K562 (cell line): Measurements from ENCODE around the gene DOK7. TPM values are rescaled to one million over a fixed set of nuclear protein-coding genes. Genes with fewer than 3 reads are reported as not detected.

Source experiments
- ATAC-seq: fragments of 200-7000 bp; cut with Tn5 transposase; 3 replicates; pipeline ENCODE4 v1.9.1; 2020; ENCODE audit warnings: moderate library complexity
- BruUV-seq: library from RNA; stranded (reverse); fragments of 400-500 nt; replicated peaks from 2 replicates; lab custom pipeline; 2021; lab: Mats Ljungman, UMichigan
- CTCF ChIA-PET: fragments of 300-600 bp; formaldehyde crosslinking; extraction: SDS; loops from one replicate; lab custom pipeline; 2021; ENCODE audit warnings: low intra/inter-chr PET ratio; lab: Yijun Ruan, JAX
- POLR2A ChIA-PET: fragments of 300-600, 350-650 bp; sonication (Branson Sonifier 250); formaldehyde crosslinking; extraction: SDS; loops from one replicate; lab custom pipeline; 2021; ENCODE audit warnings: antibody characterized with exemption, inconsistent platforms; lab: Yijun Ruan, JAX
- DNase-seq, 4 experiments: peaks; one replicate each; pipeline versions ENCODE4 v3.0.0 to v3.0.0-alpha.2; 2011 to 2018; ENCODE audit warnings: low spot score in 3 of 4, mixed read lengths in 3 of 4; ENCODE audit errors: extremely low read depth in 1 of 4
- FAIRE-seq: peaks from 2 replicates; lab custom pipeline; 2011; peaks lifted over from hg19 to GRCh38; lab: Jason Lieb, UNC
- H2AFZ ChIP-seq: 2 replicates; pipeline ENCODE4 v1.6.0; 2011; ENCODE audit warnings: low read depth, low read length, control low read depth, inconsistent platforms
- H3K27ac ChIP-seq: fragments of 200-600 bp; 3 replicates; pipeline ENCODE4 v1.8.0; 2011; ENCODE audit warnings: low read depth, mild to moderate bottlenecking, control low read depth, inconsistent platforms, low read length, moderate library complexity, mixed read lengths; ENCODE audit errors: extremely low read depth
- H3K27me3 ChIP-seq, 2 experiments: fragments of 300-600 bp in 1 of 2; 2 replicates in 1 of 2; 3 replicates in 1 of 2; pipeline versions ENCODE4 v1.6.0 to v1.8.0; 2011; ENCODE audit warnings: inconsistent platforms in 2 of 2, low read length in 2 of 2, mild to moderate bottlenecking in 1 of 2, mixed read lengths in 1 of 2, moderate library complexity in 1 of 2; ENCODE audit not compliant: control insufficient read depth in 2 of 2, insufficient read depth in 2 of 2
- H3K36me3 ChIP-seq: fragments of 300-600 bp; 3 replicates; pipeline ENCODE4 v1.8.0; 2011; ENCODE audit warnings: mild to moderate bottlenecking, low read length, inconsistent platforms; ENCODE audit not compliant: control insufficient read depth, insufficient read depth
- H3K4me1 ChIP-seq, 2 experiments: fragments of 200-600 bp in 1 of 2; replicated peaks in 1 of 2; 2 replicates in 1 of 2; 3 replicates in 1 of 2; pipeline versions ENCODE4 v1.5.1 to v1.8.0; 2011; ENCODE audit warnings: inconsistent platforms in 2 of 2, low read length in 2 of 2, mild to moderate bottlenecking in 1 of 2, mixed read lengths in 1 of 2, moderate library complexity in 1 of 2; ENCODE audit not compliant: control insufficient read depth in 2 of 2, insufficient read depth in 2 of 2
- H3K4me2 ChIP-seq: 2 replicates; pipeline ENCODE4 v1.6.1; 2011; ENCODE audit warnings: low read length, control low read depth, inconsistent platforms, mixed read lengths; ENCODE audit not compliant: insufficient read depth
- H3K4me3 ChIP-seq: fragments of 200-600 bp; sonication (generic), shearing (Covaris generic); 2 replicates; pipeline ENCODE4 v1.5.1; 2016; ENCODE audit warnings: control low read depth, inconsistent platforms
- H3K79me2 ChIP-seq: fragments of 200-600 bp; 3 replicates; pipeline ENCODE4 v1.8.0; 2011; ENCODE audit warnings: low read length, inconsistent platforms; ENCODE audit not compliant: control insufficient read depth, insufficient read depth
- H3K9ac ChIP-seq, 2 experiments: 2 replicates each; pipeline versions ENCODE4 v1.6.0 to v1.6.1; 2011; ENCODE audit warnings: low read depth in 2 of 2, low read length in 2 of 2, control low read depth in 1 of 2, inconsistent platforms in 1 of 2, mild to moderate bottlenecking in 1 of 2, mixed read lengths in 1 of 2; ENCODE audit not compliant: insufficient read depth in 1 of 2
- H3K9me1 ChIP-seq: one replicate; pipeline ENCODE4 v1.6.0; 2011; ENCODE audit warnings: inconsistent platforms, mild to moderate bottlenecking, low read length, moderate library complexity; ENCODE audit not compliant: control insufficient read depth, insufficient read depth
- H3K9me3 ChIP-seq: replicated peaks from 2 replicates; pipeline ENCODE4 v1.5.1; 2011; ENCODE audit warnings: low read depth, low read length, inconsistent platforms; ENCODE audit not compliant: control insufficient read depth, insufficient read depth
- H4K20me1 ChIP-seq: replicated peaks from 2 replicates; pipeline ENCODE4 v1.6.1; 2011; ENCODE audit warnings: low read length, inconsistent platforms, mixed read lengths; ENCODE audit not compliant: control insufficient read depth, insufficient read depth
- CHD1 ChIP-seq: fragments of 200-600 bp; sonication (generic); IDR thresholded peaks from one replicate; pipeline ENCODE4 v1.6.1; 2012; ENCODE audit warnings: mild to moderate bottlenecking, moderate library complexity, low read length, inconsistent platforms
- PCBP1 ChIP-seq: fragments of 200-400 bp; formaldehyde crosslinking; IDR thresholded peaks from 2 replicates; pipeline ENCODE4 v1.6.1; 2018; ENCODE audit warnings: mild to moderate bottlenecking, low read depth, low read length; ENCODE audit not compliant: poor library complexity, severe bottlenecking
- WGBS: fragments of 100-300 bp; shearing (Covaris generic); methylation state at CpG from one replicate; pipeline ENCODE4 v1.1.6; 2016; ENCODE audit warnings: low coverage, mixed read lengths; ENCODE audit not compliant: insufficient coverage; ENCODE audit errors: missing lambda C conversion rate; 5-methylcytosine and 5-hydroxymethylcytosine counted together
- in situ Hi-C: fragments of 300-500 bp; cut with MboI; formaldehyde crosslinking; loops from 4 replicates; pipeline ENCODE4 v1.15.0; 2018; ENCODE audit warnings: inconsistent platforms, mixed read lengths
- intact Hi-C: fragments of 100-400 bp; cut with micrococcal nuclease; formaldehyde crosslinking; loops from 2 replicates; pipeline ENCODE4 v1.14.2; 2022
- polyA plus RNA-seq, 8 experiments: library from polyadenylated mRNA; depleted of rRNA in 4 of 8; stranded (reverse) in 5 of 8; unstranded in 3 of 8; fragments of >200 nt; fragmentation: Nextera tagmentation in 2 of 8; fragmentation: Illumina TruSeq in 1 of 8; extraction: Ambion mirVana in 2 of 8; extraction: Trizol in 1 of 8; gene quantifications; 2 replicates each; pipeline versions ENCODE4 v1.2.1 to v1.2.3, GENCODE V29; 2011 to 2014; ENCODE audit warnings: inconsistent platforms in 1 of 8, missing spikeins in 1 of 8
- total RNA-seq, 7 experiments: library from RNA; depleted of rRNA in 6 of 7; stranded (reverse); fragments of >200 nt in 6 of 7; fragmentation: Illumina TruSeq in 2 of 7; extraction: Trizol in 2 of 7; gene quantifications; 2 replicates each; pipeline versions ENCODE4 v1.2.1 to v1.2.3, GENCODE V29; 2011 to 2021; ENCODE audit warnings: low replicate concordance in 1 of 7
- TF ChIP-seq, protein P1 (sequence below): fragments of 250-450 bp; sonication (Bioruptor Pico); IDR thresholded peaks from 2 replicates; pipeline ENCODE4 v1.4.0; 2020; ENCODE audit warnings: mild to moderate bottlenecking
- TF ChIP-seq, protein P2 (sequence below): sonication (generic); formaldehyde crosslinking; IDR thresholded peaks from 2 replicates; pipeline ENCODE4 v1.9.0; 2022; ENCODE audit warnings: mild to moderate bottlenecking, missing genetic modification reagents
- TF ChIP-seq, protein P3 (sequence below), 2 experiments: fragments of 450-650 bp; formaldehyde crosslinking in 1 of 2; IDR thresholded peaks; 2 replicates each; pipeline versions ENCODE4 v1.4.0 to v1.6.1; 2014 to 2020; ENCODE audit warnings: mild to moderate bottlenecking in 2 of 2, borderline replicate concordance in 1 of 2, low read depth in 1 of 2

Gene DOK7
- total and polyA plus RNA-seq, 9 of the 15 experiments (the other 6 are each of a cell fraction or from before 2014, with no cell fraction given) = not detected

DNA sequence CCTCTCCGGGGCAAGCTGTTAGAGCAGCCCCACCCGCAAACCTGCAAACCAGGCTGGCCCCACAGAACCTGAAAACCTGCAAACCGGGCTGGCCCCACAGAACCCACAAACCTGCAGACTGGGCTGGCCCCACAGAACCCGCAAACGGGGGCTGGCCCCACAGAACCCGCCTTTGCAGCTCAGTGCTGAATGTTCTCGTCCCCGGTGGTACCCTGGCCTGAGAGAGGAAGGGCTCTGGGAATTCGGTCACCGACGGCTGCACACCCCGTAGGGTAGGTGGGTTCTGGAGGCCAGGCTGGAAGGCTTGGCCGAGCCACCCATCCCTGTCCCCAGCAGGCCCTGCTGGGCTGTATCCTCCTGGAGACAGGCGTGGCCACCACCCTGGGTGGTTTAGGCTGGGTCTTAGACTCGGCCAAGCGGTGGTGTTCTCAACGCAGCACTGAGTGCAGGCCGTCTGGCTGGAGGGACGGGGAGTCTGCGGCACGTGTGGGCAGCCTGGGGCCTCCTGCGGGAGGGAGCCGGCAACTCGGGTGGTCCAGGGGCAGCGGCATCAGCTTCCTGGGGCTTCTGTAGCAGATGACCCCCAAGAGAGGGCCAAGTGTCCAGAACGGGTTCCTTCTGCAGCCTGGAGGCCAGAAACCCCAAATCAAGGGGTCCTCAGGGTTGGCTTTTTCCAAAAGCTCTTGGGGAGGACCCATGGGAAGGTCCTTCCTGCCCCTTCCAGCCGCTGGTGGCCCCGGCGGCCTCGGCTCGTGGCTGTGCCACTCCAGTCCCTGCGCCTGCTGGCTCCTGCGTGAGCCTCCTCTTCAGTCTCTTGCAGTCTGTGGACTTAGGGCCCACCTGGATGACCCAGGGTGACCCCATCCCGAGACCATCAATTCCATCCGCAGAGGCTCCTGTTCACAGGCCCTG lies 15.6 kb downstream of the DOK7 start (continued):
- TF ChIP-seq, protein P1, sequence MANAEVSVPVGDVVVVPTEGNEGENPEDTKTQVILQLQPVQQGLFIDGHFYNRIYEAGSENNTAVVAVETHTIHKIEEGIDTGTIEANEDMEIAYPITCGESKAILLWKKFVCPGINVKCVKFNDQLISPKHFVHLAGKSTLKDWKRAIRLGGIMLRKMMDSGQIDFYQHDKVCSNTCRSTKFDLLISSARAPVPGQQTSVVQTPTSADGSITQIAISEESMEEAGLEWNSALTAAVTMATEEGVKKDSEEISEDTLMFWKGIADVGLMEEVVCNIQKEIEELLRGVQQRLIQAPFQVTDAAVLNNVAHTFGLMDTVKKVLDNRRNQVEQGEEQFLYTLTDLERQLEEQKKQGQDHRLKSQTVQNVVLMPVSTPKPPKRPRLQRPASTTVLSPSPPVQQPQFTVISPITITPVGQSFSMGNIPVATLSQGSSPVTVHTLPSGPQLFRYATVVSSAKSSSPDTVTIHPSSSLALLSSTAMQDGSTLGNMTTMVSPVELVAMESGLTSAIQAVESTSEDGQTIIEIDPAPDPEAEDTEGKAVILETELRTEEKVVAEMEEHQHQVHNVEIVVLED (CRISPR knock-in tag) = no peak

DNA sequence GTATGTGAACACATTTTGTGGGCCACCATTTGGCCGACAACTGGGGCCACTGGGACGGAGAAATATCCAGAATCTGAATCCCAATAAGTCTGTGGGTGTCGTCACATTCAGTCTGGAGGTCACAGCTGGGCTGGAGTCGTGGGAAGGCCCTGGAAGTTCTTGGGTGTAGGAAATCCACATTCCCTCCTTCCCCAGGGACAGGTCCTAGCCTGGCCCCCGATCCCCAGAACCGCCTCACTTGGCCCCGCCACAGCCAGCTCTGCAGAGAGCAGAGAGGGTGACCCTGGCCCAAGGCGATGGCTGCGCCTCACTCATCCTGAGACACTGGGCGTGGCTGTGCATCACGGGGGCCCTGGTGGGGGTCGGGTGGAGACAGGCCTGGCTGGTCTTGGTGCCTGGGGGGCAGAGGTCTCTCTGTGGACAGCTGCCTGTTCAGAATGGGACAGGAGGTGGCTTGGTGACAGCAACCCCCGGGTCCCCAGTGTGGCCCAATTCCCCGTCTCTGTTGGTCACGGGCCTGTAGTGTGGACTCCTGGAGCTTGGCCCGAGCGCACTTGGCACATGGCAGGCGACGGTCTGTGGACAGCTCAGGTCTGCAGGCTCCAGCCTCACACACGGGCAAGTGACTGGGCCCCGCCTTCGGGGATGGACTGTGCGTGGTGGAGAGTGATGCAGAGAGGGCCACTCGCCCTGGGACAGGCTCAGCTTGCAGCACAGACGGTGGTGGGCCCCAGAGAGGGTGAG lies 16.4 kb downstream of the DOK7 start:
- no peak for DNase-seq
- H3K9me1 ChIP-seq = no peaks in the 10 kb centered on the region
- no peak overlapping the region for H3K4me2 ChIP-seq
- peaks cover 4% of the 10 kb centered on the region; the same call in 1 of the 2 replicates for H4K20me1 ChIP-seq
- in situ Hi-C loops = no loop called here
- intact Hi-C loops = loop anchor here (1.0 kb wide), 1 partner anchor 401 kb away; no protein-coding TSS in a partner anchor
- no peak for ATAC-seq
- no peak overlapping the region for H3K27ac ChIP-seq
- ChIA-PET CTCF (interaction anchor here (0.6 to 1.5 kb wide), 3 partner anchors 11 to 373 kb away, joined by 4 read pairs; no protein-coding TSS in a partner anchor), POLR2A (interaction anchor here (0.9 kb wide), 1 partner anchor 463 kb away, joined by 3 read pairs; no protein-coding TSS in a partner anchor)
- 4% methylated on average over 25 of the region's 25 CpGs for WGBS
- H3K4me3 ChIP-seq = no peak overlapping the region
- peaks cover 0 to 41% of the 10 kb centered on the region in 2 experiments; a peak in 2 of 5 replicates for H3K4me1 ChIP-seq
- no peaks in the 10 kb centered on the region for H3K9me3 ChIP-seq
- H3K9ac ChIP-seq = no peak overlapping the region
- H3K36me3 ChIP-seq = no peaks in the 10 kb centered on the region
- no peaks in the 10 kb centered on the region for H3K79me2 ChIP-seq
- no peak overlapping the region for H2AFZ ChIP-seq
- peaks cover 26 to 76% of the 10 kb centered on the region in 2 experiments; a peak in 4 of 5 replicates for H3K27me3 ChIP-seq
- no peak for FAIRE-seq
- no TSS peak for BruUV-seq
- TF ChIP-seq, protein P2, sequence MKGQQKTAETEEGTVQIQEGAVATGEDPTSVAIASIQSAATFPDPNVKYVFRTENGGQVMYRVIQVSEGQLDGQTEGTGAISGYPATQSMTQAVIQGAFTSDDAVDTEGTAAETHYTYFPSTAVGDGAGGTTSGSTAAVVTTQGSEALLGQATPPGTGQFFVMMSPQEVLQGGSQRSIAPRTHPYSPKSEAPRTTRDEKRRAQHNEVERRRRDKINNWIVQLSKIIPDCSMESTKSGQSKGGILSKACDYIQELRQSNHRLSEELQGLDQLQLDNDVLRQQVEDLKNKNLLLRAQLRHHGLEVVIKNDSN = no peak
- TF ChIP-seq CHD1 = no peak
- TF ChIP-seq, protein P3, sequence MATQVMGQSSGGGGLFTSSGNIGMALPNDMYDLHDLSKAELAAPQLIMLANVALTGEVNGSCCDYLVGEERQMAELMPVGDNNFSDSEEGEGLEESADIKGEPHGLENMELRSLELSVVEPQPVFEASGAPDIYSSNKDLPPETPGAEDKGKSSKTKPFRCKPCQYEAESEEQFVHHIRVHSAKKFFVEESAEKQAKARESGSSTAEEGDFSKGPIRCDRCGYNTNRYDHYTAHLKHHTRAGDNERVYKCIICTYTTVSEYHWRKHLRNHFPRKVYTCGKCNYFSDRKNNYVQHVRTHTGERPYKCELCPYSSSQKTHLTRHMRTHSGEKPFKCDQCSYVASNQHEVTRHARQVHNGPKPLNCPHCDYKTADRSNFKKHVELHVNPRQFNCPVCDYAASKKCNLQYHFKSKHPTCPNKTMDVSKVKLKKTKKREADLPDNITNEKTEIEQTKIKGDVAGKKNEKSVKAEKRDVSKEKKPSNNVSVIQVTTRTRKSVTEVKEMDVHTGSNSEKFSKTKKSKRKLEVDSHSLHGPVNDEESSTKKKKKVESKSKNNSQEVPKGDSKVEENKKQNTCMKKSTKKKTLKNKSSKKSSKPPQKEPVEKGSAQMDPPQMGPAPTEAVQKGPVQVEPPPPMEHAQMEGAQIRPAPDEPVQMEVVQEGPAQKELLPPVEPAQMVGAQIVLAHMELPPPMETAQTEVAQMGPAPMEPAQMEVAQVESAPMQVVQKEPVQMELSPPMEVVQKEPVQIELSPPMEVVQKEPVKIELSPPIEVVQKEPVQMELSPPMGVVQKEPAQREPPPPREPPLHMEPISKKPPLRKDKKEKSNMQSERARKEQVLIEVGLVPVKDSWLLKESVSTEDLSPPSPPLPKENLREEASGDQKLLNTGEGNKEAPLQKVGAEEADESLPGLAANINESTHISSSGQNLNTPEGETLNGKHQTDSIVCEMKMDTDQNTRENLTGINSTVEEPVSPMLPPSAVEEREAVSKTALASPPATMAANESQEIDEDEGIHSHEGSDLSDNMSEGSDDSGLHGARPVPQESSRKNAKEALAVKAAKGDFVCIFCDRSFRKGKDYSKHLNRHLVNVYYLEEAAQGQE (IDR thresholded peaks at IDR 0.05; ENCODE audit: borderline replicate concordance) = no peak
- TF ChIP-seq, protein P3 (CRISPR knock-in tag; IDR thresholded peaks at IDR 0.05; ENCODE audit: low read depth) = no peak
- TF ChIP-seq PCBP1 = no peak
